CD8-positive, alpha-beta memory T cell (primary cell): Measurements from ENCODE around the gene TGFB1. TPM values are rescaled to one million over a fixed set of nuclear protein-coding genes. Genes with fewer than 3 reads are reported as not detected.

Source experiments
- CTCF ChIA-PET: fragments of 350-600 bp; sonication (Branson Sonifier 250); formaldehyde crosslinking; loops from one replicate; lab custom pipeline; 2021; ENCODE audit warnings: antibody characterized with exemption; lab: Charles Lee
- POLR2A ChIA-PET: fragments of 350-600 bp; sonication (Branson Sonifier 250); formaldehyde crosslinking; loops from one replicate; lab custom pipeline; 2021; ENCODE audit warnings: antibody characterized with exemption; lab: Charles Lee
- DNase-seq, 5 donors: peaks; one replicate each; pipeline versions ENCODE4 v3.0.0 to v3.0.0-alpha.2; 2020 to 2022; ENCODE audit warnings: mixed read lengths in 1 of 5
- H3K27ac ChIP-seq: one replicate; pipeline ENCODE4 v1.7.0; 2013; ENCODE audit warnings: low read depth, mild to moderate bottlenecking, low read length, moderate library complexity
- H3K27me3 ChIP-seq: 2 replicates; pipeline ENCODE4 v1.7.0; 2013; ENCODE audit warnings: low read length, mild to moderate bottlenecking; ENCODE audit not compliant: insufficient read depth, poor library complexity, severe bottlenecking
- H3K36me3 ChIP-seq: 2 replicates; pipeline ENCODE4 v1.7.0; 2013; ENCODE audit warnings: mild to moderate bottlenecking, low read length, moderate library complexity; ENCODE audit not compliant: insufficient read depth
- H3K4me1 ChIP-seq: 2 replicates; pipeline ENCODE4 v1.7.0; 2013; ENCODE audit warnings: mild to moderate bottlenecking, low read length, moderate library complexity; ENCODE audit not compliant: insufficient read depth
- H3K4me3 ChIP-seq: 2 replicates; pipeline ENCODE4 v1.7.0; 2013; ENCODE audit warnings: mild to moderate bottlenecking, low read length
- H3K9me3 ChIP-seq: 2 replicates; pipeline ENCODE4 v1.7.0; 2013; ENCODE audit warnings: mild to moderate bottlenecking, low read length
- H3K27ac Mint-ChIP-seq, 8 donors: one replicate each; pipeline ENCODE4 v1.8.0; 2020 to 2021; ENCODE audit warnings: mixed read lengths in 8 of 8, mild to moderate bottlenecking in 6 of 8, inconsistent platforms in 3 of 8, moderate library complexity in 3 of 8
- H3K27me3 Mint-ChIP-seq, 2 donors: one replicate each; pipeline ENCODE4 v1.8.0; 2020 to 2021; ENCODE audit warnings: mixed read lengths in 2 of 2, mild to moderate bottlenecking in 1 of 2, moderate library complexity in 1 of 2
- H3K36me3 Mint-ChIP-seq, 3 donors: one replicate each; pipeline ENCODE4 v1.8.0; 2020 to 2021; ENCODE audit warnings: mixed read lengths in 3 of 3, inconsistent platforms in 1 of 3, mild to moderate bottlenecking in 1 of 3
- H3K4me1 Mint-ChIP-seq, 3 donors: one replicate each; pipeline ENCODE4 v1.8.0; 2020 to 2021; ENCODE audit warnings: mixed read lengths in 3 of 3, inconsistent platforms in 1 of 3, mild to moderate bottlenecking in 1 of 3
- H3K4me3 Mint-ChIP-seq, 7 donors: one replicate each; pipeline ENCODE4 v1.8.0; 2020 to 2021; ENCODE audit warnings: mixed read lengths in 7 of 7, mild to moderate bottlenecking in 6 of 7, moderate library complexity in 4 of 7, inconsistent platforms in 2 of 7
- H3K9me3 Mint-ChIP-seq, 5 donors: one replicate each; pipeline ENCODE4 v1.8.0; 2020 to 2022; ENCODE audit warnings: mixed read lengths in 5 of 5, mild to moderate bottlenecking in 3 of 5, moderate library complexity in 2 of 5, inconsistent platforms in 1 of 5
- polyA plus RNA-seq: library from polyadenylated mRNA; unstranded; fragments of 300-500 nt; fragmentation: Illumina TruSeq; gene quantifications from one replicate; pipeline ENCODE4 v1.2.3, GENCODE V29; 2021
- total RNA-seq, 2 experiments: library from RNA; stranded (reverse); gene quantifications; one replicate each; pipeline ENCODE4 v1.2.3, GENCODE V29; 2021

TGFB1 gene
- total and polyA plus RNA-seq, 3 experiments from 2014 or later, result 104 to 161 (median 152) TPM

DNA sequence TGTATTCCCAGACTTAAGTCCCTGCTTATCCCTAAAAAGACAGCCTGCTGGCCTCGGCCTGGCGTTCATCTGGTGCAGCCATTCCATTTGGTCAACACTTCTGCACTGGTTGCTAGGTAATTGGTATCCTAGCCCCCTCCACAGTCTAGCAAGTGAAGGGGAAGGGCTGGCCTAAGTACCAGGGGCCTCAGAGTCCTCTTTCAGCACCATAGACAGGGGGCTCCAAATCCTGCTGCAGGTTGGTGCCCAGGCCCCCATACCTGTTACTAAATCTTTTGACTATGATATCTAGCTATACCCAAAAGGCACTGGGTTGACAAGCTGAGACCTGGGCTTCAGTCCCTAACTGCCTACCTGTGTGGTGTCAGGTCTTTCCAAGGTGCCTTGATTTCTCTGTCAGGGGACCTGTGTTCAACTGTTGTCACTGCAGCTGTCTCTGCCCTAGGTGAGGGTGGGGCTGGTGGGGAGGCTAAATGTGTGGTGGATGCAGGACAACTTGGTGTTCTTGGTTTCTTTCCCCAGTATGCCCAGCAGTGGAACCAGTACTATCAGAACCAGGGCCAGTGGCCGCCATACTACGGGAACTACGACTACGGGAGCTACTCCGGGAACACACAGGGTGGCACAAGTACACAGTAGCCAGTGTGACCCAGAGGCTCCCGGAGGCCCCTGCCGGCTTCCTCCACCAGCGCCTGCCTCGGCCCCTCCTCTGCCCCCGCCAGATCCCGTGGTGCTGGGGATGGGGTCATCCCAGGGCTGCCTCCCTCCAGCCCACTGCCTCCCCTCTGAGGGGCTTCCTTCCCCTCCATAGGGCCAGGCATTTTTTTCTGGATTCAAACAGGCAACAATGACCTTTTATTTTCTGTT lies 47.6 kb downstream of the TGFB1 start:
- POLR2A ChIA-PET, result interaction anchor here (0.6 to 10.2 kb wide), 2 partner anchors 39 to 43 kb away, joined by 4 to 128 read pairs; partner anchors contain the start of gene HNRNPUL1
- Mint-ChIP-seq H3K27ac (peak overlapping the region; percentile 93 to 100 (median 98)), H3K27me3 (peaks cover 0 to 8% of the 10 kb centered on the region in 2 donors), H3K4me3 (peak overlapping the region; percentile 77 to 100 (median 97)), H3K36me3 (peaks cover 14 to 74% (median 21%) of the 10 kb centered on the region in 3 donors), H3K9me3 (no peaks in the 10 kb centered on the region), H3K4me1 (peaks cover 87 to 99% (median 99%) of the 10 kb centered on the region in 3 donors)
- Histone ChIP-seq H3K4me3 (peak overlapping the region; percentile 26), H3K4me1 (peaks cover 94% of the 10 kb centered on the region), H3K27ac (no peak overlapping the region), H3K36me3 (peaks cover 29% of the 10 kb centered on the region), H3K9me3 (no peaks in the 10 kb centered on the region), H3K27me3 (no peaks in the 10 kb centered on the region)
- peak in 1 of 5 donors; percentile 4 for DNase-seq
- CTCF ChIA-PET, result interaction anchor here (1.0 to 10.1 kb wide), 5 partner anchors 20 to 102 kb away, joined by 4 to 101 read pairs (median 54); partner anchors contain the start of genes HNRNPUL1 and TGFB1

DNA sequence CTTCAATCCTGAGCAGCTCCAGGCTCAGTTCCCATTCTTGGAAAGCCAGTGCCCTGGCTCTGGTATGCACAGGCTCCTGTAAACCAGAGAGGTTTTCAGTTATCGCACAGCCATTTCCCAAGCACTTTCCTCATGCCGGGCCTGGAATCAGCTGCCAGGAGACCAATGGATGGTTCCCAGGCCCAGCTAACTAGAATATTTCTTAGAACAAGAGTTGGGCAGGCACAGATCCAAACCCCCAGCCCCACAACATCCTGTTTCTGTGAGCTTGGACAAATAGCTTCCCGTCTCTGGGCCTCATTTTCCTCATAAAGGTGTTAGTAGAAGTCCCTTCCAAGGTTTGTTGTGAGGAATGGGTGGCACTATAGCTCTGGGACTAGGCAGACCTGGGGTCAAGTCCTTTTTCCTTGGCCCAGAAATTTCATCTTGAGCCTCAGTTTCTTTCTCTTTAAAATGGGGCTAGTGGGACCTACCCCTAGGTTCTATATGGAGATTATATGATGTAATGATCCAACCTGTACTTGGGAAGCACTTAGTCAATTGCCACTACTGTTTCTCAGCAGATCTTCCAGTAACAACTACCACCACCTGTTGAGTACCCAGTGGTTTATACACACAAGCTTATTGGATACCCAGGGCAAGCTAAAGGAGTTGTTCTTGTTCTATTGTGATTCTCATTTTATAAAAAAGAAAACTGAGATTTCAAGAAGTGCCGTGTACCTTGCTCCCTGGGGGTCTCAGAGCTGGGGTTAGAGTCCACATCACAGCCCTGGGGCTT lies 48.8 kb downstream of the TGFB1 start:
- no peak for DNase-seq
- Mint-ChIP-seq H3K4me3 (peak overlapping the region; percentile 32 to 93 (median 85)), H3K36me3 (peaks cover 14 to 78% (median 25%) of the 10 kb centered on the region in 3 donors)

DNA sequence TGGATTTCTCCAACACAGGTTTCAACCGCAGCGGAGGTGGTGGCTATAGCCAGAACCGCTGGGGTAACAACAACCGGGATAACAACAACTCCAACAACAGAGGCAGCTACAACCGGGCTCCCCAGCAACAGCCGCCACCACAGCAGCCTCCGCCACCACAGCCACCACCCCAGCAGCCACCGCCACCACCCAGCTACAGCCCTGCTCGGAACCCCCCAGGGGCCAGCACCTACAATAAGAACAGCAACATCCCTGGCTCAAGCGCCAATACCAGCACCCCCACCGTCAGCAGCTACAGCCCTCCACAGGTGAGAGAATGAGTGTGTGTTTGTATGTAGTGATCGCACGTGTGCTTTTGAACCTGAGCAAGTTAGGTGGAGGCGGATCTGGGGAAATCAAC lies 49.8 kb downstream of the TGFB1 start:
- H3K9me3 Mint-ChIP-seq, result no peaks in the 10 kb centered on the region
- H3K4me3 ChIP-seq, result peak overlapping the region; percentile 30

More for the DNA sequence above, 48.8 kb downstream of the TGFB1 start:
- CTCF ChIA-PET, result interaction anchor here (9.0 to 10.1 kb wide), 3 partner anchors 41 to 101 kb away, joined by 54 to 101 read pairs (median 82); partner anchors contain the start of genes HNRNPUL1 and TGFB1
- Mint-ChIP-seq H3K27ac (peak overlapping the region; percentile 90 to 100 (median 98)), H3K27me3 (peaks cover 0 to 1% of the 10 kb centered on the region in 2 donors), H3K9me3 (no peaks in the 10 kb centered on the region), H3K4me1 (peaks cover 87 to 99% (median 99%) of the 10 kb centered on the region in 3 donors)
- Histone ChIP-seq H3K36me3 (peaks cover 29% of the 10 kb centered on the region), H3K27me3 (no peaks in the 10 kb centered on the region), H3K4me1 (peaks cover 99% of the 10 kb centered on the region), H3K9me3 (no peaks in the 10 kb centered on the region), H3K27ac (no peak overlapping the region), H3K4me3 (peak overlapping the region; percentile 30)
- POLR2A ChIA-PET, result interaction anchor here (1.1 to 10.2 kb wide), 5 partner anchors 23 to 59 kb away, joined by 4 to 128 read pairs (median 4); partner anchors contain the start of genes B9D2, HNRNPUL1 and TGFB1

DNA sequence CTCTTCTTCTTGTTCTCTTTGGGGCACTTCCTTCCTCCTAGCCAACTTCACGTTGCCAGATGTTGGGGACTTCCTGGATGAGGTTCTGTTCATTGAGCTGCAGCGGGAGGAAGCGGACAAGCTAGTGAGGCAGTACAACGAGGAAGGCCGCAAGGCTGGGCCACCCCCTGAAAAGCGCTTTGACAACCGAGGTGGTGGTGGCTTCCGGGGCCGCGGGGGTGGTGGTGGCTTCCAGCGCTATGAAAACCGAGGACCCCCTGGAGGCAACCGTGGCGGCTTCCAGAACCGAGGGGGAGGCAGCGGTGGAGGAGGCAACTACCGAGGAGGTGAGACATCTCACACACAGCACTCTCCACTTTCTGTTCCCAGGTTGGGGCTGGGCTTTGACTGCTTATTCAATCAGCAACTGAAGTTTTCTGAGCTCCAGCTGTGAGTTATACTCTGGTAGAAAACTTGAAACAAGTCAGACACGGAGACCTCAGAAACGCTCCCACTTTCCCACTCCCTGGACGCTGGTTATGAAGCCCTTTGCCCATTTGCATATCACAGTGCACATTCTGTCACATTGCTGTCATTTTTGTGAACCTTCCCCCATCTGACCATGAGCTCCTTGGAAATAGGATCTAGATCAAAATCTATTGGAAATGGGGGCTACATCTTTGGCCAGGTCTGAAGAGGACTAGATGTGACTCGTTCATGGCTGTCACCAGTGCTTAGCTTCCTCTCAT lies 50.9 kb downstream of the TGFB1 start:
- peaks cover 44% of the 10 kb centered on the region for H3K36me3 ChIP-seq
- ChIA-PET CTCF (interaction anchor here (0.6 to 10.1 kb wide), 6 partner anchors 10 to 159 kb away, joined by 3 to 101 read pairs (median 29); partner anchors contain the start of genes HNRNPUL1 and TGFB1), POLR2A (interaction anchor here (0.6 to 10.2 kb wide), 6 partner anchors 10 to 49 kb away, joined by 4 to 128 read pairs (median 8); partner anchors contain the start of genes HNRNPUL1 and TGFB1)
- Mint-ChIP-seq H3K27ac (peak overlapping the region; percentile 94 to 100 (median 98)), H3K4me1 (peaks cover 92 to 100% (median 100%) of the 10 kb centered on the region in 3 donors), H3K9me3 (no peaks in the 10 kb centered on the region), H3K27me3 (no peaks in the 10 kb centered on the region), H3K36me3 (peaks cover 14 to 94% (median 33%) of the 10 kb centered on the region in 3 donors), H3K4me3 (peak overlapping the region; percentile 32 to 93 (median 85))
- H3K27ac ChIP-seq, result peak overlapping the region; percentile 55
- H3K4me3 ChIP-seq, result peak overlapping the region; percentile 27
- H3K27me3 ChIP-seq, result no peaks in the 10 kb centered on the region
- no peaks in the 10 kb centered on the region for H3K9me3 ChIP-seq
- DNase-seq, result peak; percentile 67 to 84 (median 78)
- H3K4me1 ChIP-seq, result peaks cover 100% of the 10 kb centered on the region

More for the DNA sequence above, 49.8 kb downstream of the TGFB1 start:
- H3K4me1 Mint-ChIP-seq, result peaks cover 91 to 100% (median 100%) of the 10 kb centered on the region in 3 donors
- Histone ChIP-seq H3K9me3 (no peaks in the 10 kb centered on the region), H3K4me1 (peaks cover 100% of the 10 kb centered on the region), H3K27ac (no peak overlapping the region), H3K36me3 (peaks cover 36% of the 10 kb centered on the region), H3K27me3 (no peaks in the 10 kb centered on the region)
- H3K27ac Mint-ChIP-seq, result peak overlapping the region; percentile 90 to 100 (median 98)
- H3K27me3 Mint-ChIP-seq, result no peaks in the 10 kb centered on the region
- ChIA-PET CTCF (interaction anchor here (1.4 to 10.1 kb wide), 4 partner anchors 11 to 100 kb away, joined by 4 to 101 read pairs (median 68); partner anchors contain the start of genes HNRNPUL1 and TGFB1), POLR2A (interaction anchor here (1.1 to 10.2 kb wide), 6 partner anchors 11 to 60 kb away, joined by 4 to 128 read pairs (median 4); partner anchors contain the start of genes B9D2, HNRNPUL1 and TGFB1)
- DNase-seq, result peak in 2 of 5 donors; percentile 33 to 39
- H3K4me3 Mint-ChIP-seq, result peak overlapping the region; percentile 32 to 93 (median 85)
- H3K36me3 Mint-ChIP-seq, result peaks cover 14 to 84% (median 29%) of the 10 kb centered on the region in 3 donors

DNA sequence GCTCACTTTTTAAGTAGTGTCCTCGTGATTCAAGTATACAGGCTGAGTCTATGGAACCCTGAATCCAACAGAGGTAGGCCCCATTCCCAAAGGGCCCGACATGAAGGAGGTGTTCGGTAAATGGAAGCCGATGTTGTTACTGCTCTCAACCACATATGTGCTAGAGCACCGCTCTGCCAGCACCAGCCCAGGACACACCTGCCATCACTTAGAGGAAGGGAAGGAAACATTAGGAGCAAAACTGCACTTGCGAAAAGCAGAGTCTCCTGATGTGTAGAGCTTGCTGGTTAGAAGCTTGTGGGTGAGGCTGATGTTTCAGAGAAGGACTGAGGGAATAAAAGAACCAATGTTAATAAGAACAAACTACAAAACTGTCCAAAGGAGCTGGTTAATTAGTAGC lies 53.2 kb downstream of the TGFB1 start:
- ChIA-PET POLR2A (interaction anchor here (0.5 kb wide), 1 partner anchor 31 kb away, joined by 5 read pairs; no protein-coding TSS in a partner anchor), CTCF (interaction anchor here (0.8 to 10.1 kb wide), 5 partner anchors 17 to 97 kb away, joined by 3 to 101 read pairs (median 54); partner anchors contain the start of genes HNRNPUL1 and TGFB1)
- Mint-ChIP-seq H3K4me1 (peaks cover 94 to 100% (median 100%) of the 10 kb centered on the region in 3 donors), H3K27me3 (no peaks in the 10 kb centered on the region), H3K36me3 (peaks cover 14 to 97% (median 41%) of the 10 kb centered on the region in 3 donors), H3K4me3 (peak overlapping the region in 4 of 7 donors; percentile 12 to 60 (median 44)), H3K9me3 (no peaks in the 10 kb centered on the region), H3K27ac (peak overlapping the region; percentile 17 to 100 (median 97))
- peaks cover 51% of the 10 kb centered on the region for H3K36me3 ChIP-seq
- H3K9me3 ChIP-seq, result no peaks in the 10 kb centered on the region
- H3K27ac ChIP-seq, result no peak overlapping the region
- DNase-seq, result no peak
- no peak overlapping the region for H3K4me3 ChIP-seq
- H3K4me1 ChIP-seq, result peaks cover 98% of the 10 kb centered on the region
- no peaks in the 10 kb centered on the region for H3K27me3 ChIP-seq

DNA sequence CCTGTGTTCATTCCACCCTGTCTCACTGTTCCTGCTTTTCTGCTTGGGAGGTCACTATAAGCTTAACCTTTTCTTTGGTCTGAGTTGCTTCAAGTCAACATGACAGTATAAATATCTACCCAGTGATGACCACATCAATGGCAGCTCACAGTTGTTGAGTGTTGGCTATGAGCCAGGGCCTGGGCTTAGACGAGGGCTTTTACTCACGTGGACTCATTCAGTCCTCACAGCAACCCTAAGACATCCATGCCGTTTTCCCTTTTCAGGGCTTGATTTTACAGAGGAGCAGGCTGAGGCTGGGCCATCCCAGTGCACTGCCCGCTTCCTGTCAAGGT lies 54.0 kb downstream of the TGFB1 start:
- H3K27ac Mint-ChIP-seq, result peak overlapping the region; percentile 96 to 100 (median 98)
- H3K4me3 ChIP-seq, result no peak overlapping the region
- H3K27ac ChIP-seq, result no peak overlapping the region
- ChIA-PET POLR2A (interaction anchor here (1.0 to 3.2 kb wide), 2 partner anchors 36 to 255 kb away, joined by 3 to 16 read pairs; partner anchors contain the start of gene HNRNPUL1), CTCF (interaction anchor here (1.3 to 4.0 kb wide), 3 partner anchors 8 to 96 kb away, joined by 4 to 24 read pairs (median 10); partner anchors contain the start of gene HNRNPUL1)
- H3K36me3 Mint-ChIP-seq, result peaks cover 15 to 97% (median 49%) of the 10 kb centered on the region in 3 donors
- H3K9me3 ChIP-seq, result no peaks in the 10 kb centered on the region
- H3K9me3 Mint-ChIP-seq, result no peaks in the 10 kb centered on the region
- H3K27me3 Mint-ChIP-seq, result no peaks in the 10 kb centered on the region
- peaks cover 51% of the 10 kb centered on the region for H3K36me3 ChIP-seq
- peaks cover 91 to 100% (median 99%) of the 10 kb centered on the region in 3 donors for H3K4me1 Mint-ChIP-seq
- H3K4me1 ChIP-seq, result peaks cover 90% of the 10 kb centered on the region
- H3K27me3 ChIP-seq, result no peaks in the 10 kb centered on the region
- peak overlapping the region; percentile 31 to 72 (median 66) for H3K4me3 Mint-ChIP-seq
- peak in 4 of 5 donors; percentile 45 to 81 (median 61) for DNase-seq
